NT2/D1 (cell line): ENCODE results near the gene PEX5L.

Experiments
- SUZ12 ChIP-seq: IDR thresholded peaks from 2 replicates; pipeline ENCODE4 v1.6.1; 2011; ENCODE audit not compliant: insufficient read length, insufficient read depth; ENCODE audit errors: extremely low read depth
- YY1 ChIP-seq: IDR thresholded peaks from 2 replicates; pipeline ENCODE4 v1.6.1; 2011; ENCODE audit not compliant: insufficient read length, insufficient read depth
- ZNF274 ChIP-seq: IDR thresholded peaks from 2 replicates; pipeline ENCODE4 v1.6.1; 2011; ENCODE audit warnings: mild to moderate bottlenecking, low read depth, low read length

DNA sequence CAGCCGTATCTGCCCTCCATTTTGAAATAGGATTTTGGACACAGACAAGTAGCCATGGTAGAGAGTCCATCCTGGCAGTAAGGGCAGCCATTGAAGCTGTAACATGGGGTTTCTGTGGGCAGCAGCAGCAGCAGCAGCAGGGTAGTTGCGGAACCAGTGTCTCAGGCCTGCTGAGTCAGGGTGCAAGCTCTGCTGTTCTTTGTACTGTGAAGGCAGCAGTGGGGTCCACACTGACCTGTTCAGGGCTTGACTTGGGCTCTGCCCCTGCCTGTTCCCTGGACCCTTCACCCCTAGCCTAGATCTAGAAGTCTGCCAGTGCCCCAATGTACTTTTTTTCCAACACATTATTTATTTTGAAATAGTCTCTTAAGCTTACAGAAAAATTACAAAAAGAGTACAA is 9.7 kb downstream of the PEX5L start:
- TF ChIP-seq YY1 (no peak), ZNF274 (no peak), SUZ12 (no peak)
